Measurements from ENCODE around the gene TLN1. TPM values are rescaled to one million over a fixed set of nuclear protein-coding genes. Genes with fewer than 3 reads are reported as not detected.

Gene TLN1
- total RNA-seq, 2 experiments from 2014 or later, result 98.8 to 177 TPM

DNA sequence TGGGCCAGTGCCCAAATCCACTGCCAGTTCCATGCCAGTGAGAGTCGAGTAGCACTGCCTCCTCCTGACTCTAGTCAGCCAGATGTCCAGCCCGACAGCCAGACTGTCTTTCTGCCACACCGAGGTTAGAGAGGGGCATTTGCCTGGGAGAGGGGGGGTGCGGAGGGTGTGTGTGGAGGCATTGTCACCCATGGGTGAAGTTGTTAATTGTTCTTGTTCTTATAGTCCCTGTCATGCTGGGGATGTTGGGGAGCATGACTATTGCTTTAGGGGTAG, 18.2 kb upstream of the TLN1 start:
- Histone ChIP-seq H2AFZ (ENCODE audit: low read length) (no peak overlapping the region), H4K20me1 (ENCODE audit: insufficient read depth, low read length) (peaks cover 14% of the 10 kb centered on the region; the same call in 1 of the 2 replicates), H3K4me2 (ENCODE audit: low read length) (peak overlapping the region; percentile 98), H3K27ac (ENCODE audit: low read depth, low read length, poor library complexity, severe bottlenecking) (peak overlapping the region; percentile 51), H3K36me3 (ENCODE audit: insufficient read depth, low read length) (peaks cover 26% of the 10 kb centered on the region; the same call in 1 of the 2 replicates), H3K9me3 (ENCODE audit: low read length) (no peaks in the 10 kb centered on the region), H3K4me1 (ENCODE audit: insufficient read depth, low read length, poor library complexity, severe bottlenecking) (peaks cover 55% of the 10 kb centered on the region), H3K4me3 (ENCODE audit: low read depth, low read length, poor library complexity, severe bottlenecking) (peak overlapping the region; percentile 89), H3K9me2 (ENCODE audit: insufficient read depth, low read length) (no peaks in the 10 kb centered on the region), H3K79me2 (ENCODE audit: insufficient read depth, low read depth, low read length) (peaks cover 35% of the 10 kb centered on the region)
- BruUV-seq (replicated peaks), result no TSS peak
- no peak for TF ChIP-seq EZH2phosphoT487 (IDR thresholded peaks at IDR 0.05; ENCODE audit: borderline replicate concordance, low read depth, low read length)
- TF ChIP-seq CTCF (conservative IDR thresholded peaks at IDR 0.05; ENCODE audit: low read length), result no peak
- ChIA-PET CTCF (ENCODE audit: unreplicated experiment) (interaction anchor here (1.3 to 2.3 kb wide), 2 partner anchors 23 to 53 kb away, joined by 3 to 6 read pairs; no protein-coding TSS in a partner anchor), POLR2A (interaction anchor here (0.7 to 4.3 kb wide), 5 partner anchors 10 to 131 kb away, joined by 3 to 38 read pairs (median 4); partner anchors contain the start of genes CREB3 and TLN1)
- intact Hi-C loops (cut with micrococcal nuclease; ENCODE audit: unreplicated experiment), result no loop called here
- no peak for DNase-seq (ENCODE audit: low spot score)

GRCh38 chr9:35749515-35750255, 17.7 kb upstream of the TLN1 start:
- Histone ChIP-seq H3K4me3 (ENCODE audit: low read depth, low read length, poor library complexity, severe bottlenecking) (peak overlapping the region; percentile 89), H3K4me1 (ENCODE audit: insufficient read depth, low read length, poor library complexity, severe bottlenecking) (peaks cover 50% of the 10 kb centered on the region), H2AFZ (ENCODE audit: low read length) (peak overlapping the region; percentile 79), H3K27ac (ENCODE audit: low read depth, low read length, poor library complexity, severe bottlenecking) (peak overlapping the region; percentile 51), H3K79me2 (ENCODE audit: insufficient read depth, low read depth, low read length) (peaks cover 38% of the 10 kb centered on the region), H3K9me2 (ENCODE audit: insufficient read depth, low read length) (no peaks in the 10 kb centered on the region), H3K9me3 (ENCODE audit: low read length) (no peaks in the 10 kb centered on the region), H3K36me3 (ENCODE audit: insufficient read depth, low read length) (peaks cover 28% of the 10 kb centered on the region; the same call in 1 of the 2 replicates), H4K20me1 (ENCODE audit: insufficient read depth, low read length) (peaks cover 14% of the 10 kb centered on the region; the same call in 1 of the 2 replicates), H3K4me2 (ENCODE audit: low read length) (peak overlapping the region; percentile 98)
- CTCF ChIA-PET (ENCODE audit: unreplicated experiment), result interaction anchor here (0.6 to 2.3 kb wide), 8 partner anchors 9 to 403 kb away, joined by 3 to 7 read pairs (median 4); no protein-coding TSS in a partner anchor
- POLR2A ChIA-PET, result interaction anchor here (0.6 to 4.3 kb wide), 11 partner anchors 9 to 147 kb away, joined by 3 to 38 read pairs (median 5); partner anchors contain the start of genes ARHGEF39, CREB3, SIT1 and TLN1
- no peak for TF ChIP-seq EZH2phosphoT487 (IDR thresholded peaks at IDR 0.05; ENCODE audit: borderline replicate concordance, low read depth, low read length)
- TF ChIP-seq CTCF (conservative IDR thresholded peaks at IDR 0.05; ENCODE audit: low read length), result peak; percentile 45
- intact Hi-C loops (cut with micrococcal nuclease; ENCODE audit: unreplicated experiment), result loop anchor here (2.0 kb wide), 1 partner anchor 65 kb away; the partner anchor contains the start of gene HINT2
- DNase-seq (ENCODE audit: low spot score), result peak; percentile 57
- BruUV-seq (replicated peaks), result no TSS peak

Measured in OCI-LY7 (cell line).